ENCODE results near the gene NPPB.

Gene NPPB

GRCh38 chr1:11817192-11817591 is 41.6 kb downstream of the NPPB start:
- TF ChIP-seq CTCF (IDR thresholded peaks at IDR 0.05; ENCODE audit: control insufficient read depth, extremely low read depth, insufficient read depth): no peak
- no peak overlapping the region for H3K4me3 ChIP-seq (ENCODE audit: low read depth, low read length)
- DNase-seq (ENCODE audit: low read depth): no peak

- no peak for TF ChIP-seq CTCF (IDR thresholded peaks at IDR 0.05; ENCODE audit: control insufficient read depth, extremely low read depth, insufficient read depth)
- H3K4me3 ChIP-seq (ENCODE audit: low read depth, low read length): no peak overlapping the region
- DNase-seq (ENCODE audit: low read depth): no peak
These were observed 45.7 kb downstream of the NPPB start for GRCh38 chr1:11813021-11813420.

Measured in LNCaP clone FGC (cell line).